GM21423 (cell line): ENCODE data around the gene IRF4.

Experiments
- ATAC-seq: cut with Tn5 transposase; IDR thresholded peaks from one replicate; pipeline ENCODE4 v1.9.1; 2021; ENCODE audit warnings: mild to moderate bottlenecking, moderate library complexity; ENCODE audit not compliant: unreplicated experiment

Gene IRF4

DNA sequence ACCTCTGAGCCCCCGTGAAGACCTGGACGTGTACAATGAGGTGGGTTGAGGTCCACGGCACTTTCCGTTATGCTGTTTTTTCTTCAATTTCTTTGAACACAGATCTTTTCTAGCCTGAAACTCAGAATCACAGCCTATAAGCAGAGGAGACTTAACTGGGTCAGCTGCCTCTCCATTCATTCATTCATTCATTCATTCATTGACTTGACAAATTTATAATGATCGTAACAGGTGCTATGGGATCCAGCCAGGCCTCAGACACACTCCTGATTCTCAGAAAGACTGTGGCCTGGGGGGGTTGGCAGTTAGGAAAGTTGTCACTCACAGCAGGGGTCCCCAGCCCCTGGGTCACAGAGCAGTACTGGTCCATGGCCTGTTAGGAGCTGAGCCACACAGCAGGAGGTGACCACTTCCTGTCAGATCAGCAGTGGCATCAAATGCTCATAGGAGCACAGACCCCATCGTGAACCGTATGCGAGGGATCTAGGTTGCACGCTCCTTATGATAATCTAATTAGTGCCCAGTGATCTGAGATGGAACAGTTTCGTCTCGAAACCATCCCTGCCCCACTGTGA is 38.6 kb upstream of the IRF4 start:
- ATAC-seq, result no peak

DNA sequence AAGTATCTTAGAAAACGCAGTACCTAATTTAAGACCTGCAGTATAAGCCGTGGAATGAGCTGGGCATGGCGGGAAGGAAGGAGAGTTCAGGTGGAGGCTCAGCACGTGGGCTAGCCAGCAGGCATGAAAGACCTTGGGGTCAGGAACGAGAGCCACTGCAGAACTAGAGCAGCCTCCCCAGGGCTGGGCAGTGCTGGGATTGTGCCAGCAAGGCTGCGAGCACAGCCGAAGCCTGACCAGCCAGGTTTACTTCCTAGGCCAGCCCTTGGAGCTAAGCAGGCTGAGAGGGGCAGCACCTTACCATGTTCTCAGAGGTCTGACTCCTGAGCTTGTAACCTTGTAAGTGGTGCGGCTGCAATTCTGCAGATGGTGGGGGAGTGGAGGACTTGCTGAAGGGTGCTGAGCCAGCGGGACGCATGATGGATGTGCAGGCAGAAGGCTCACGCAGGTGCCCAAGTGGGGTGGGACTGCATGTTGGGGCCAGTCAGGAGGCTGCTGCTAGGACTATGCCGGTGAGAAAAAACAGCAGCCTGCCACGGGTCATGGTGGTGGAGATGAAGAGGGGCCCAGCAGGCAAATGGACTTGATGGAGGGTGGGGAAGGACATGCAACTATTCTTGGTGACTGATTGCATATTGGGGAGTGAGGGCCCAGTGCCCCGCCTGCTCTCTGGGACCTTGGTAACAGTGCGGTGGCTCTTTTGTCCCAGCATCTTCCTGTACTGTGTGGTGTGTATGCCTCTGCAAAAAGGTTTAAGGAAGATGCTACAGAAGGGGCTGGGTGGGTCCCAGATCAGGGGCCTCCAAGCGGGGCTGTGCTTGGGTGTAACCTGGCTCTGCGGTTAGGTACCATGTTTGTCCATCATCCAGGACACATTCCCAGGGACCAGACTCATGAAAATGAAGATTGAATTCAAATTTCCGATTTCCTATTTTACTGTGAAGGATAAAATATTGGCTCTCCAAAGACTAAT is 37.6 kb upstream of the IRF4 start:
- ATAC-seq, result no peak

DNA sequence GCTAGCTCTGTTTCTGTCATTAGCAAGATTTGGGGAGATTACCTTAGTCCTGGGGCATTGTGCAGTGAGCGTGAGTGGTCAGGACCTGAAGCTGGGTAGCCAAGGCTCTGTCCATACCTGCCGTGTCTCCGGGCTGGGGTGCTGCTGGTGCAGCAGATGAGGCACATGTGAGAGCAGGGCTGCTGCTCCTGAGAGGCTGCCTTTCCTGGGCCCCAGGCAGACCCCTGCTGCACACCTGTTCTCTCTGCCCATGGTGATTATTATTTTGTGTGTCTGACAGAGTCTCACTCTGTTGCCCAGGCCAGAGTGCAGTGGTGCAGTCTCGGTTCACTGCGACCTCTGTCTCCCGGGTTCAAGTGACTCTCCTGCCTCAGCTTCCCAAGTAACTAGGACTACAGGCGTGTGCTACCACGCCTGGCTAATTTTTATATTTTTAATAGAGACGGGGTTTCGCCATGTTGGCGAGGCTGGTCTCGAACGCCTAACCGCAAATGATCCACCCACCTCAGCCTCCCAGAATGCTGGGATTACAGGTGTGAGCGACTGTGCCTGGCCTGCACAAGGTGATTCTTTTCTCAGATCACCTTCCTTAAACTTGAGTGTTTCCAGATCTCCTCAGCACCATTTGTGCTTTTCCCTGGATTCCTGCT is 36.8 kb upstream of the IRF4 start:
- ATAC-seq, result no peak

DNA sequence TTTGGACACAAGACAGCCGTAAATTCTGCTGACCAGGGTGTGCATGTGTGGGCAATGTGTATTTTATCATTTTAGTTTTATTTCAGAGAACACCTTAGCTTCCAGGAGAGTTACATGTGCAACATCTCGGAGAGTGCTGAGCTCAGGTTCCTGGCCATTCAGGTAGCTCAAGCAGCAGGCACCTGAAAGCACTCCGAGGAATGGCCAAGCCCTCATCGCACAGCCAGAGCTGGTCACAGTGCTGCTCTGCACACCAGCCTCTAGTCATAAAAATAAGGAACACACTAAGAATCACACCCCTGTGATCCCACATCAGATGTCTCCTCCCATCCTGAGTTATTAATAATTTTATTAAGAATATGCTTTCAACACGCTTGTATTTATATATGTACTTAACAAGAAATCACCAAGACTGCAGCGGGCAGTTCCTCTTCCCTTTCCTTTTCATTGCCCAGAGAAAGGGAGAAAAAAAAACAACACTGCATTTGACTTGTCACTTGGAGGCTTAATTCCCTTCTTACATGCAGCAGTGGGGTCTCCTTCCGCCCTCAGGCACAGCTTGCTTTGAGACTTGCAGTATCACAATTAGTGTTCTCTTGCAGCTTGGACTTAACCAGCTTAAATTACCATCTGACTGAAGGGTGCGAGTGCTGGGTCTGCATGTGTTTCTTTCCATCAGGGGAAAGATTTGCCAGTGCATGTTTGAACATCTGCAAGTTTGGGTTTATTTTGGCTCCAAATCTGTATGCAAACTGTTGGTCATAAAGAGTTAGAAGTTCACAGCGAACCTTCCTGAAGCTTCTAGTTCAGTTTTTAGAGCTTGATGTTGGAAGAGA is 36.0 kb upstream of the IRF4 start:
- no peak for ATAC-seq

DNA sequence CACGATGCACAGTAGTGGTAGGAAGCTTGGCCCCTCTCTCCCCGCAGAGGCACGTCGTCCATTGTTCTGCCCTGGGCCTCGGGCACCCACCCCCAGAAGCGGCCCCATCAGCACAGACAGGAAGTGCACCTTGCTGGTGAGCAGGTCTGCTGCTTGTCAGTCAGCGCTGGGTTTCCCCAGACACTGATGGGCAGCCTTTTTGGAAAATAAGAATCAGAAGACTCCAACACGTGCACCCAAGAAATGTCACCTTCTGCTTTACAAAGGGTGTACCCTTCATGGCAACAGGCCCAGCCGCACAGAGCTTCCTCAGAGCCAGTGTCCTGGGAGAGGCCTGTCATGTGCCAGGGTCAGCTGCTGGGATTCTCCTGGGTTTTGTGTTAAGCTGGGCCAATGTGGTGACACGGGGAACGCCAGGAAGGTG is 34.7 kb upstream of the IRF4 start:
- peak; percentile 40 for ATAC-seq

DNA sequence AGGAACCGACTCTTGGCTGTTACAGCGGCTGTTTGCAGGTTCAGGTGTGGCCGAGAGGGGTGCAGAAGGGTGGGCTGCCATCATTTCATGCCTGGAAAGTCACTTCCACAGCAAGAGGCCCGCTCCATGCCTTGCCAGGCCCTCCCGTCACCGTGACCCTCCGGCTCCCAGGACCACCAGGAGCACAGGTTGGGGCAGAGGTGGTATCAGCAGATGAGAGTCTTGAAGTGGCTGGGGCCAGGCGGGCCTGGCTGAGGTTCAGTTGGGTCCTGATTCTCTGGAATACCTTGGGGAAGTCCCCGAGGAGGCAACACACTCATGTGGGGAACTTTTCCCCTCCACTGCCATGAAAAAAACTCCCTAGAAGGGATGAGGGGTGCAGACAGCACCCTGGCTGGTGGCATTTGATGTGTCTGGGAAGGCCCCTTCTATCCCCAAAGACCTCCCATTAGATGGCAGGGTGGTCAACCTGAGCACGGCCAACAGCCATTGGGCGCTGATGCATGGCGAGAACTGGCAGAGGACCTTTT is 34.2 kb upstream of the IRF4 start:
- no peak for ATAC-seq

DNA sequence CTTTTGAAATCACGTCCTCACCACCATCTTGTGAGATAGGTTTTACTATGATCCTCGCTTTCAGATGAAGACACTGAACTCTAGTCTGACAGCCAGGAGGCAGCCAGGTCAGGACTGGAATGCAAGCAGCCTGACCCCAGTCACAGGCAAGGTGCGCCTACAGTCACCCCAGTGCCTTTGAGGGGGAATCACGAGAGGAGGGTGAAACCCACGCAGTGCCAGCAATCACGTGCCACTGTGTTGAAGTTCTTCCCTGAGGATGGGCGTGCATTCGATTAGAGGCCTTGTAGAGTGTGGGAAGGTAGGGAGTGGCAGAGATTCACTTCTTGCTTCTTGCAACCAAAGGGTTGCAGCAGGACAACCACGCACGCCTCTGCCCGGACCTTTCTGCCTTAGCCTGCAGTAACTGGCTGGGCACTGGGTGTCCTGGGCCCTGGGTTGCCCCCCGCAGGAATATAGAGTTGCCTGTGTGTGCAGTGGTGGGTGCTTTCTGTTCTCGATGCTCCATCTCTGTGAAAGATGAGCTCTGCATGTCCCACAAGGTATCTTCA is 33.7 kb upstream of the IRF4 start:
- ATAC-seq, result no peak

DNA sequence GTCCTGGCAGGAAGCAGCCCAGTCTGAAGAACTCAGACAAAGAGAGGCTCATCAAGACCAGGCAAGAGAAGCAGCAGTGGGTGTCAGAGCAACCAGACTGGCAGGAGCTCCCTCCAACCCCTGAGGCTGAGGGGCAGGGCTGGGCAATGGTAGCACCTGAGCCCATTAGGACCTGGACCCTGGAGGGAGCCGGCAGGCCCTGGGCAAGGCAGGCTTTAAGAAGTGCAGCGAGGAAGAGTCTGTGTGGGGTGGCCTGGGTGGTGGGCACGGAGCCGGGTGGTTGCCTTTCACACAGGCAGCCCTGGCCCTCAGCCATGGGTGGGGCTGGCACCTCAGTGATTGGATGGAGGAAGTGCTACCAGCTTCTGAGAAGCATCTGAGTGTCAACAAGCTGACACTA is 33.1 kb upstream of the IRF4 start:
- no peak for ATAC-seq

DNA sequence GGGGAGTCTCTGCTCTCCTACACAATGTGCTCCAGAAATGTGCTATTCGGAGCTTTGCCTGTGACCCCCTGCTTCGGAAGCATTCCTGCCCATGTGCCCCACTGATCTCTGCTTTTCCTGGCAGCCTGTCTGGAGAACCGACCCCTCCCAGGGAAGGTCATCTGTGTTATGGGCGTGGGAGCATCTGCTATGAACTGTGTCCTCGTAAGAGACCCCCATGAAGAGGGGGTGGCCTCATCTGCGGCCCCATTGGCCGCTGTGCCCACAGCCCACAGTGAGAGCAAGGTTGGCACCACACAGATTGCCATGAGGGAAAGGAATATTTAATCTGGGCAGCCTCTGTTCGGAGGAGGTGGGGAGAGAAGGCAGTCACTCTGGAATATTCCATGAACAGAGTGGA is 32.7 kb upstream of the IRF4 start:
- no peak for ATAC-seq

DNA sequence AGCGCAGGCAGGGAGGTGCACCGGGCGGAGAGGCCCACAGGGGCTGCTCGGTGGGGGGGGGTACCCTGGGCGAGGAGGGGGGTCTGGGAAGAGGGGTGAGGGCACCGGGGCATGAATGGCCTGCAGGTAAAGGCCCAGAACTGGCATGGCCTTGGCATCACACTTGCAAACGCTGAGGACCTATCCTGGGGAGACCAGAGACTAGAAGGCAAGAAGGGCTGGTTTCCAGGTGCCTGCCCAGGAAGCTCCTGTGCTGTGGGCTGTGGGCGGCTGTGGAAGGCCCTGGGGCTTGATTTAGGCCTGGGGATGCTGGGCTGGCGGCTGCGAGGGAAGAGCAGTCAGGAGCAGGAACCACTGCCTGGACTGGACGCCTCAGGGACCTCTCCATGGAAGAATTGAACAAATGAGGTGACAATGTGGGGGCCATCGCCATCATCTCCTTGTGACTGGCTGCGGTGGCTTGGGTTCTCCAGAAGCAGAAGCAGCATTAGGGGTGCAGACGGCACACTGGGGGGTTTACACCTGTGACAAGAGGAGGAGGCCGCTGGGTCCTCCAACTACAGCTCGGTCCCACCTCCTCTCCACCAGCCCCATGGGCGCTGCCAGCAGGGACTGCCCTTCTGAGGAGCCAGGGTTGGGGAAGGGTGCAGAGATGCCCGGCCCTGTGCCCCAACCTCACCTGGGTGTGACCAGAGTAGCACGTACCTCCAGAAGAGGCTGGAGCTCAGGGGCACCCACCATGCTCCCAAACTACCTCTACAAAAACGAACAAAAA is 32.1 kb upstream of the IRF4 start:
- no peak for ATAC-seq

DNA sequence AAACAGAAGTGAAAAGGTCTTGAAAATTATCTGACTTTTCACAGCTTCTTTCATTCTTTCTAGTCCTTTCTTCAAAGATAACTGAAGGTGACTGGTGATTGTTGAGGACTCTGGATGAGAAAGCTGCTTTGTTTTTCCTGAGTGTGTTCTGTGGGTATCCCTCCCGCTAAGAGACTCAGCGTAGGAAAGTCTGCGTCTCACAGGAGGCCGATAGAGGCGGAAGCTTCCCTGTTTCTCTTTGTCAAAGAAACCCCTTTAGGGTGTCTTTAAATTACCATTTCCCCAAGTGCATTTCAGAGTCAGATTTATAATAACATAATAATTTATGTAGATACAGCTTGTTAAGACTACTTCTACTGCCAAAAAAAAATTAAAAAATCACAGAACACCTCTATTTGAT is 31.2 kb upstream of the IRF4 start:
- no peak for ATAC-seq

DNA sequence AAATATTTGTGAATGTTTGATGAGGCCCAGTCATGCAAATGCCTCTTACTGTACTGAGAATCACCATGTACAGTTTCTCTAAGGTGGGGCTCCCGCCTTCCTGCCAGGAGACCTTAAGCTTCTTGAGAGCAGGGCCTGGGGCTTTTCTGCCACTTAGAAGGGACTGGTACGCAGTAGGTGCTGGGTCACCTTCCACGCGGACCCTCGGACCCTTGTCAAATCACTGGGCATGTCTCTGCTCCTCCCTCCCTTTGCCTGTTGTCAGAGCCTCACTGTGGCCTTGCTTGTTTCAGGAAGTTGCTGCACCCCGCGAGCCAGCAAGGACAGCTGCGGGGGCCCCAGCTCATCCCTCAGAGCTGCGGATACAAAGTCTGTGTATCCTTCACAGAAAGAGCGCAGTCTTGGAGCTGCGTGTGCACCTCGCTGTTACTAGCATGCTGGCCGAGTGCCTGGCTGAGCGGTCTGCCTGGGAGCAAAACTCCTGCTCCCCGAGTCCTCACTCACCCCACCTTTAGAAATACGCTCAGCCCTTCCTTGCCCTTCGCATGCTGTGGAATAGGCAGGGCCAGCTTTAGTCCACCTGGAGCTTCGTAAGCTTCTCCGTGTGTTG is 30.7 kb upstream of the IRF4 start:
- no peak for ATAC-seq

DNA sequence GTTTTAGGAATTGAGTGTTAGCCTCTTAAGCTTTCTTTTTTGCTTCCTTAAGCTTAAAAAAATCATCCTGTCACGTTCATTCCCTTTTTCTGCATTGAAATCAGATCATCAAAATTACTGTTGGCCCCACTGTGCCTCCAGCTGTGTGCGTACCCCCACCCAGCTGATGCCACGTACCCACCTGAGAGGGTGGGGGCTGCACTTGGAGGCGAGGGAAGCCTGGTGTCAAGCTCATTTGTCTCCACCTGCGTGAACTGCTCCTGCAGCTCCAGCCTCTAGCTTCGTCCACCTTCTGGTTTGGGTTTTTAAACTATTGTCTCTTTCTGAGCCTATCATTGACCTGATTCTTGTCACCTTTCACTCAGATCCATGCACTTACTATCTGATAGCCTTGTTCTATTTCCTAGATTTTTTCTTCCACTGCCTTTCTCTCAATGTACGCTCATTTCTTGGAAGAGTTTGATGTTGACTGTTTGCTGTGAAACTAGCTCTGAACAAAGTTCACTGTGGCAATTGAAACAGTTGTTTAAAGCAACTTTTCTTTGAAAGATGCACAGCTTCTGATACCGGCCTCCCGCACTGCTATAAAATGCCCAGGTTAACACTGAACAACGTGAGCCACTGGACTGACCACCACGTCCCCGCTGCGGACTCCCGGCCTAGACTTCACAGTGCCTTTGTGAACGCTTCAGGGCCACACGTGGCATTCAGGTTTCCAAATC is 30.0 kb upstream of the IRF4 start:
- ATAC-seq, result no peak

DNA sequence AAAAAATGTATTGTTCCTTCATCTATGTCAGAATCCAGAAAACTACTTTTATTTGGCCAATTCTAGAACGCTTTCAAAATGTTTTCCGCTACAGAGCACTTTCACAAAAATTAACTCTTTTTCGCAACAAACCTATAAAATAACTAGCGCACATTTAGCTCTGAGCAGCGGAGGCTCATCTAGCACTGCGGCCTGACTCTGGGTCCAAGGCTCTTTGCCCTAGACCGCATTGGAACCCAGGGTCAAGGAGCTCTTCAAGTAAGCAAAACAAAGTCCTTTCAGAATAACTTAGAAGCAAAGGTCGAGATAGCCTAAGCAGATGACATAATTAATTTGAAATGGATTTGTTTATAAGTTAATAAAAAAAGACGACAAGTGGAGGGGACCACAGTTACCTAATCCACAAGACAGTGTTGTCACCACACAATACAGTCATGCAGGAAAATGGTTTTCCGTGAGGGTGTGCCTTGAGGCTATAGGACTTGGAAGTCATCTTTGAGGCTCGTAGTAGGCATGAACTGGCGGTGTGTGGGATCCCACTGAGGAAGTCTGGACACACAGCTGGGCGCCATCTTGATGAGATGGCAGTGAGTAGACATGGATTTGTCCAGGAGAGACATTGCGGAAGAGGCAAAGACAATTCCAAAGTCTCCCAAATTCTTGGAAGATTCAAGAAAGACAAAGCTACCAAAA is 29.2 kb upstream of the IRF4 start:
- ATAC-seq, result no peak

DNA sequence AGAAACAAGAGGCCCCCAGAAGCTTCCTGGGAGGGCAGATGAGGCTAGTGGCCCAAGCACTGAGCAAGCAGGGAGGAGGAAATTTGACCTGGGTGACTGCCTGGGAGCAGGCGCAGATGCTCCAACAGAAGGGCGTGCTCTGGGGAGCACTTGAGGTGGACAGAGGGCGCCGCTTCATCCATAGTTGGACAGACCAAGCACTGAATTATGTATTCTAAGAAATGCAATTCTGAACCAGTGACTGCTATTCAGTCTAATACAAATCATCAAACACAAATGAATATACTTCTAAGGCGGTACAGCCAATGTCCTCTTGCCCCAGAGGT is 28.7 kb upstream of the IRF4 start:
- ATAC-seq, result no peak

DNA sequence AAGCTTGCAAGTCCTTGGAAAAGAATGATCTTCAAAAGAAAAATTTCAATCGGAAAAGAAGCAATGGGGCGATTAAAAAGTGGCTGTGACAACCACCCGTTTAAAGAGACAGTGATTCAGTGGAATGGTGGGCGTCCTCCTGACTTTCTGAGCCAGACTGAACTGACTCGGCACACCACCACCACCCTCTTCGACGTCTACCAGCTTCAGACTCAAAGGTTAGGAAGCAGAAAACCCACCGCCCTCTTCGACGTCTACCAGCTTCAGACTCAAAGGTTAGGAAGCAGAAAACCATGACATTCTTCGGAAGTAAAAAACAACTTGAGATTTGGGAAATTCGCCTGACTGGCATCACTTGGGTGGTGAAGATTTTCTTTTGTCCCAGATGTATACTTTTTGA is 28.3 kb upstream of the IRF4 start:
- no peak for ATAC-seq

DNA sequence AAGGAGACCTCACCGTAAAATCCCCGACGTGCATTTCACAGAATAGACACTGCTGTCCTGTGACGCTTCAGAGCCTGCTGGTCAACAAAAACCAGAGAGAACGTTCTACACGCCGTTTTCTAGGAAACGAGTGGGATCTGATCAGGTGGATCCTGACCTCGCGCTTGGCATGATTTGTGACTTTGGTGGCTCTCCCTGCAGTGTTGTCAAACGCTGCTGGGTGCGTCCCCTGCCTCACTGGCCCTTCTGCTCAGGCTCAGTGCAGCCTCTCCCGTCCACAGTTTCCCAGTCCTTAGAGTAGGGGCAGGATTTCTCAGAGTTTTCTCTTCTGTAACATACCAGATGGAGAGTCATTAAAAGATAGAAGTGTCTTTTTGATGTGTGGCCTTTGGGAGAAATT is 27.6 kb upstream of the IRF4 start:
- no peak for ATAC-seq
